ENCODE data around the gene SFXN5.

Gene SFXN5

DNA sequence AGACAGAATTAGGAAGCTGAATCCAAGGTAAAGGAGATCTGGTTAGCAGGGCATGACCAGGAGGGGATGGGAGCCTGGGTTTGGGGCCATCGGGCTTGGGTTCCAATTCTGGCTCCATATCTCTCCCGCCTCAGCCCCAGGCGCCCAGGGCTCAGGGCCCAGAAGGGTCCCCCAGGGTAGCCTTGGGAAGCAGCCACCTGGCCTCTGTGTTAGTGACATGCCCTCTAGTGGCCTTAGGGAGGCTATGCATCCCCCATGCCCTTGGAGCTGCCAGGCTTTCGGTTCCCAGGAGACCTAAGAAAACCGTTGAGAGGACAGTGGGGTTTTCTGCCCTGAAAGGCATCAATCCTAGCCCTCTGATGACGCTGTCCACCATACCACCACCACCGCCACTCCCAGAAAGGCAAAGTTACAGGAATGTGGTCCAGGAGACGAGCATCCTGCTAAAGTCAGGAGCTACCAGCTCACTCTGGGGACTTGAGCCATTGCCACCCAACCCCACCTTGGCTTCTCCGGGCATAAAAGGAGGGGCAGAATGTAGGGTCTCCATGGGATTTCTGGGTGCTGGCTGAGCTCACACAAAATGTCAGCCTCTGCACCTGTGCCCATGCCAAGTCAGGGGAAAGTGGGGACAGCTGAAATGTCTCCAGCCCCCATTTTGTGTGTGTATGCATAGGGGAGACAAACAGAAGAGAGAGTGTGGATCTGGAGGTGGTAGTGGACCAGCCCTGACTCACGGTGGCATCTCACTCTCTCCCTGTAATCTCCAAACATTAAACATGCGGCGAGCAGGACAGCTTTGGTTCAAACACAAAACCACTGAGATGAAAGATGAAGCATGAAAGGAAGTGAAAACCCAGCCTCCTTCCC is 97.7 kb downstream of the SFXN5 start:
- DNase-seq (ENCODE audit: low spot score) = peak; percentile 29

- no peak for DNase-seq (ENCODE audit: low spot score)
Measured at GRCh38 chr2:72973137-72973535, 98.4 kb downstream of the SFXN5 start.

GRCh38 chr2:72972352-72973136 is 99.0 kb downstream of the SFXN5 start:
- DNase-seq (ENCODE audit: low spot score) = no peak

- DNase-seq (ENCODE audit: low spot score) = no peak
Measured at GRCh38 chr2:72971036-72971435, 100.5 kb downstream of the SFXN5 start.

DNA sequence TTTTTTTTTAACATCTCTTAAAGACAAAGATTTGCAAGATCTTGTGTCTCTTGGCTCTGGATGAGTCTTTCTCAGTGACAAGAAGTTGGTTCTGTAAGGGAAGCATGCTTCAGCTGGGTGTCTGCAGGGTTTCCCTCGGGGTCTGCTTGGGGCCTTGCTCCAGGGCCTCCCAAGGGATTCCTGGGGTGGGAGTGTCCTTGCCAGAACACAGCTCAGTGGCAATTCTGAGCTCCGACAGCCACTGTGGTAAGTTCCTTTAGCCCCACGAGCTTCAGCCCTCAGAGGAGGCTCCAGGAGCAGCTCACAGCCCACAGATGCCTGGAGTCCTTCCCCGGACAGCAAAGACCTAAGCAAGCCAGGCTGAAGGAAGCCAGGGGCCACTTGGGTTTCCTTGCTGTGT is 101.8 kb downstream of the SFXN5 start:
- DNase-seq (ENCODE audit: low spot score) = no peak

DNA sequence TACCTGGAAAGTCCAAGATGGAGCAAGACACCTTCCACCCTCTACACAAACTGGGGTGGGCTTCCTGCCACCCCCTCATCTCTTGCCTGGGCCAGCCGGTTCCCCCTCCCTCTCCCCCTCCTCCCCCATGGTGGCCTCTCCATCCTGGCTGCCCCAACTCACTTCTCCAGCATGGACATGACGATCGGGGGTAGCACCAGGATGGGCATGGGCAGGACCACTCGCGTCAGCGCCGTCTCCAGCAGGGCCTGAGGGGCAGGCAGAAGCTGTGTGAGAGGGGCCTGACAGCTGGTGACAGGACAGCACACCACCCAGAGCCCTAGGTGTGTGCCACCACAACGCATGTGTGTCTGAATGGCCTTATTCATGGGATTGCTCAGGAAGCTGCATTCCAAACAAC is 103.2 kb downstream of the SFXN5 start:
- no peak for DNase-seq (ENCODE audit: low spot score)

GRCh38 chr2:72965770-72966450 is 105.6 kb downstream of the SFXN5 start:
- no peak for DNase-seq (ENCODE audit: low spot score)

DNA sequence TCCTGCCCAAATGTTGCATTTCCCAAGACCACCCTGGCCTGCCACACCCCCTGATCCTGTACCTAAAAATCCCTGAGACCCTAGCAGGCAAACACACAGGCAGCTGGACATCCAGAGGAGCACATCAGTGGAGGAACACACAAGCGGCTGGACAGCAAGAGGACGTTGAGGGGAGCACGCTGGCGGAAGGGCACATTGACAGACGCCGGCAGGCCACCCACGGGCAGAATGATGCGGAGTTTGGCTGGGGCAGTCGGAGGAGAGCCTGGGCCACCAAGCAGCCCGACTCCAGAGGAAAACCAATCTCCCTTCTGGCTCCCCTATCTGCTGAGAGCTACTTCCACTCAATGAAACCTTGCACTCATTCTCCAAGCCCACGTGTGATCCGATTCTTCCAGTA is 106.5 kb downstream of the SFXN5 start:
- DNase-seq (ENCODE audit: low spot score) = no peak

GRCh38 chr2:72964146-72964525 is 107.4 kb downstream of the SFXN5 start:
- DNase-seq (ENCODE audit: low spot score) = no peak

DNA sequence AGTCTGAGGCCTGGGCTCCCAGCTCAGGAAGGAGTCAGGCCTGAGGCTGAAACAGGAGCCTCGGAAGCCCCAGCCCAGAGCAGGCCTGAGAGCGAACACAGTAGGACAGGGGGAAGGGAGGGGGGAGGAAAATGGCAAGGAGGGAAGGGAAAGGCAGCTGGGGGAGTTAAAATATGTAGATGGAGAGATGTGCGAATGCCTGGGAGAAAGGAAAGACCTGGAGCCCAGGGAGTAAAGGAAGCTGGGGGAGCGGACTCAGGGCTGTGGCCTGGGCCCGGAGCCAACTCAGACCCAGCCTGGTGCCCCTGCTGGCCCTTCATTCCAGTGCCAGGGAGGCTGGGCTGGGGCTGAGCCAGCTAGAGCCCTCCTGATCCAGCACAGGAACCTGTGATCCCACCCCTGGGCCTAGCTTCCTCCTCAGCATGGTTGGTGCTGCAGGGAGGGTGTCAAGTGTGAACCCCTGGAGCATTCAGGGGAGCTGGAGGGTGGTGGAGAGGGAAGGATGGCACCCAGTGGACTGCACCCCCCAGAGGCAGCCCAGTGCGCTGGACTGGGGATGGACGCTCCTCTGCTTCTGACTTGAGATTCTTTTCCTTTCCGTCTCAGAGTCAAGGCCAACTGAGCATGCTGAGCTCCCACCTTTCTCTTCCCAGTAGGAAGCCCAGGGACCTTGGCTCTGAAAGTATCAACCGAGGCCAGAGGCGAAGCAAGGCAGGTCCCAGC is 107.9 kb downstream of the SFXN5 start:
- no peak for DNase-seq (ENCODE audit: low spot score)

GRCh38 chr2:72962911-72963310 is 108.6 kb downstream of the SFXN5 start:
- no peak for DNase-seq (ENCODE audit: low spot score)

- no peak for DNase-seq (ENCODE audit: low spot score)
Measured at GRCh38 chr2:72961853-72962468, 109.6 kb downstream of the SFXN5 start.

DNA sequence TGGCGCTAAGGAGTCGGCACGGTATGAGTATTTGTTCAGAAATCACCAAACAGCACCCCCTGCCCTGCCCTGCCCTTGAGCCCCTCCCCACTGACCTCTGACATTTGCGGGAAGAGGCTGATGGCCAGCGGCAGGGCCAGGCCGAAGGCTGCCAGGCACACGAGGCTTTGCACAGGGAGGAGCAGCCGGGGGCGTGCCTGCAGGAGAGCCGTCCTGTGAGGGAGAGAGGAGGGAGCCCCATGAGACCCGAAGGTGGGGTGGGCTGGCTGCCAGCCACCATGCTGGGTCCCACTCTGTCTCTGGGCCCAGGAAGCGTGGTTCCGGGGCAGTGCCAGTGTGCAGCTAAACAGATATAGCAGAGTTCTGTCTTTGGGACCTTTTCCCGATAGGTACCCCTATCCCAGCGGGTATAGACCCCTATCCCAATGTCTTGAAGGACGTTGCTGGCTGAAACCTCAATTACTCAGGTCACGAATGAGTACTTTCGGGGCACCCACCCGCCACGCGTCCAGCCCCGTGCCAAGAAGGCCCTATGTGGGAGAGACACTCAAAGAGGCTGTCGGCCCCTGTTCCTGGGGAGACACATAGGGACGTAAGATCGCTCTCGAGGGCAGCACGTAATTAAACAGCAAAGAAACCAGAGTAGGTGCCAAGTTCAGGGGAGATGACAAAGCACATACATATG is 110.3 kb downstream of the SFXN5 start:
- DNase-seq (ENCODE audit: low spot score) = no peak

DNA sequence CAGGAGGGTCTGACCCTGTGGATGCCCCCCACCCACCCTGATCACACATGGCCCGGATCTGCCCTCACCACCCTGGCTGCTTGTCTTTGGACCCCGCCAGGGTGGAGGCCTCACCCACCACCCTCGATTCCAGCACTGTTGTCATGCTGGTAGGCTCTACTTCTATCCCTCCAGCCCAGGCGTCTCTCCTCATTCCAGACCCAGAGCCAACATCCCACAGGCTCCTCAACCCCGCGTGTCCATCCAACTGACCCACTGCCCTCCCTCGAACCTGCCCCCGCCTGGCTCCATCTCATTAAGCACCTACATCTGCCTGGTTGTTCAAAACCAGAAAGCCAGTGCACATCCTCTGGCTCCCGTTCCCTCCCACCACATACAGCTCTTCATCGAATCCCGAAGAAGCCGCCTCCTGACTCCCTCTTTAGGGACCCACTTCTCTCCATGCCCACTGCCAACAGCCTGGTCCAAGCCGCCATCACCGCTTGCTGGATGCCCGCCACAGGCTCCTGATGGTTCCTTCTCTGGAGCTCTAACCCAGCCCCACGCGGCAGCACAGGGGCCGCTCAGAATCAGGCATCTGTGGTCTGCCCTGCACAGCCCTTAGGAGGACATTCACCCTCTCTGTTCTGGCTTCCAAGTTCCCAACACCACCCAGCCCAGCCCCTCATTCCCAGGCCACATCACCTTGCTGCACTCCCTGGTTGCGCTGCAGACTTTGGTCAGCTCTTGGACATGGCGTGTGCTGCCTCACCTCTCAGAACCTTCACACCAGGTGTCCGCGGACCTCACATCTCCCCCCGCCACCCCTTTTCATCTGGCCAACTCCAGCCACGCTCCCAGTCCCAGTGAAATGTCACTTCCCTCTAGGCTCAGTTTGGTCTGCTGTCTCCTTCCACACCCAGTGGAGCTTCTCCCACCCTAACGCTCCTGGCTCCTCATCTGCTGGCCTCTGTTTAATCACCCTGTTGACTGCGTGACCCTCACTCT is 111.2 kb downstream of the SFXN5 start:
- DNase-seq (ENCODE audit: low spot score) = no peak

DNA sequence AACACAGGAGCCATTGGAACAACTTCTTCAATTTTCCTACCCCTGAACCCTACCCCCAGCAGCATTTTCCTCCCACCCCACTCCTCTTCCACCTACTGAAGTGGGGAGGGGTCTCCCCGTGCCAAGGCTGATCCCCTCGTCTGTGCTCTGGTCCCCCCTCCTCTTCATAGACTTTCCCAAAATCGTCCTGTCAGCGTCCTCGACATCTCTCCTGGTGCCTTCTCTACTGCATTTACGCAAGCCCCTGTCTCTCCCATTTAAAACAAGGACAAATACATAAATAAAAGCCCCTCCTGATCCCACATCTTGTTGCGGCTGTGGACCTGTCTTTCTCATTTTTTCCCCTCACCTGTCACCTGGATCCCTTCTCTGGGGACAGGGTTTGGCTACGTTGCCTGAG is 112.0 kb downstream of the SFXN5 start:
- DNase-seq (ENCODE audit: low spot score) = no peak

- no peak for DNase-seq (ENCODE audit: low spot score)
Measured at GRCh38 chr2:72958542-72959385, 112.7 kb downstream of the SFXN5 start.

DNA sequence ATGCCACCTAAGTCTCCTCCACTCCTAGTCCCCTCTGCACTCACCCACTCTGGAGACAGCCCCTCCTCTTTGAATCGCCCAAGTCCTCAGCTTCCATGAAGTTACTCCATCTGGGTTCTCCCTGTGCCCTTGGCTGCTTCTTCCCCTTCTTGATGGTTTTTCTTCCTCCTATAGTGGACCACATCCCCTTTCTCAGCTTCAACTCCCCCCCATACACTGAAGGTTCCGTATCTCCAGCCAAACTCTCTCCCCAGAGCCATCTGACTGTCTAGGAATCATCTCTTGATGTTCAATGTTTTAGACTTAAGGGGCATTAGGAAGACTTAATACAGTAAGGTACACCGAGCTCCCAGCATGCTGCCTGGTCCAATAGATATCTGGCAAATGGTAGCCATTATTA is 114.6 kb downstream of the SFXN5 start:
- DNase-seq (ENCODE audit: low spot score) = no peak

GRCh38 chr2:72956050-72956395 is 115.5 kb downstream of the SFXN5 start:
- DNase-seq (ENCODE audit: low spot score) = no peak
